MM.1S (cell line): ENCODE results near the gene MTCH1.

Source experiments
- DNase-seq: peaks from one replicate; pipeline ENCODE4 v3.0.0-alpha.2; 2015
- H2AFZ ChIP-seq: fragments of 300-600 bp; sonication (generic); 2 replicates; pipeline ENCODE4 v1.6.0; 2016; ENCODE audit warnings: antibody characterized with exemption, low read length
- H3F3A ChIP-seq: fragments of 300-600 bp; sonication (generic); 2 replicates; pipeline ENCODE4 v1.6.1; 2016; ENCODE audit warnings: mild to moderate bottlenecking, antibody characterized with exemption, low read length, moderate library complexity, mixed read lengths; ENCODE audit not compliant: insufficient read depth
- H3K27ac ChIP-seq: fragments of 300-600 bp; sonication (generic); 2 replicates; pipeline ENCODE4 v1.5.1; 2016; ENCODE audit warnings: mild to moderate bottlenecking, low read length
- H3K27me3 ChIP-seq: fragments of 300-600 bp; sonication (generic); replicated peaks from 2 replicates; pipeline ENCODE4 v1.6.0; 2016; ENCODE audit warnings: low read length; ENCODE audit not compliant: insufficient read depth
- H3K36me3 ChIP-seq: fragments of 300-600 bp; sonication (generic); replicated peaks from 2 replicates; pipeline ENCODE4 v1.6.1; 2016; ENCODE audit warnings: mild to moderate bottlenecking, low read length, mixed read lengths; ENCODE audit not compliant: insufficient read depth
- H3K4me1 ChIP-seq: fragments of 300-600 bp; sonication (generic); 2 replicates; pipeline ENCODE4 v1.6.1; 2016; ENCODE audit warnings: low read length, mixed read lengths
- H3K4me2 ChIP-seq: fragments of 300-600 bp; sonication (generic); 2 replicates; pipeline ENCODE4 v1.6.0; 2016; ENCODE audit warnings: low read depth, low read length
- H3K4me3 ChIP-seq: fragments of 300-600 bp; sonication (generic); 2 replicates; pipeline ENCODE4 v1.5.1; 2016; ENCODE audit warnings: low read length, mixed read lengths
- H3K79me2 ChIP-seq: fragments of 300-600 bp; sonication (generic); 2 replicates; pipeline ENCODE4 v1.6.1; 2016; ENCODE audit warnings: mixed run types, low read length, mixed read lengths
- H3K9ac ChIP-seq: fragments of 300-600 bp; sonication (generic); 2 replicates; pipeline ENCODE4 v1.6.1; 2016; ENCODE audit warnings: low read length, mixed read lengths
- H3K9me2 ChIP-seq: fragments of 300-600 bp; sonication (generic); replicated peaks from 2 replicates; pipeline ENCODE4 v1.6.1; 2016; ENCODE audit warnings: mild to moderate bottlenecking, low read length, mixed read lengths; ENCODE audit not compliant: insufficient read depth
- H3K9me3 ChIP-seq: fragments of 300-600 bp; sonication (generic); replicated peaks from 2 replicates; pipeline ENCODE4 v1.6.1; 2016; ENCODE audit warnings: mild to moderate bottlenecking, low read length, mixed read lengths; ENCODE audit not compliant: insufficient read depth
- H4K20me1 ChIP-seq: fragments of 300-600 bp; sonication (generic); 2 replicates; pipeline ENCODE4 v1.6.1; 2016; ENCODE audit warnings: mild to moderate bottlenecking, low read length, moderate library complexity, mixed read lengths; ENCODE audit not compliant: insufficient read depth
- CTCF ChIP-seq: fragments of 300-600 bp; sonication (generic); IDR thresholded peaks from 2 replicates; pipeline ENCODE4 v1.5.1; 2016; ENCODE audit warnings: antibody characterized with exemption, low read length, mixed read lengths
- EZH2 ChIP-seq: fragments of 300-600 bp; sonication (generic); optimal IDR thresholded peaks from 2 replicates; pipeline ENCODE3; 2017; ENCODE audit warnings: low read depth, mild to moderate bottlenecking, antibody characterized with exemption, low read length, mixed read lengths
- EZH2phosphoT487 ChIP-seq: fragments of 300-600 bp; sonication (generic); IDR thresholded peaks from 2 replicates; pipeline ENCODE4 v1.6.1; 2018; ENCODE audit warnings: antibody characterized with exemption, low read length

Gene MTCH1

GRCh38 chr6:37010402-37010892 lies 24.5 kb upstream of the MTCH1 start:
- Histone ChIP-seq H3K36me3 (no peaks in the 10 kb centered on the region), H2AFZ (no peak overlapping the region), H3K4me1 (peaks cover 19% of the 10 kb centered on the region), H3K27ac (no peak overlapping the region), H3K9me2 (no peaks in the 10 kb centered on the region), H3K79me2 (no peaks in the 10 kb centered on the region), H3K4me3 (no peak overlapping the region), H3K4me2 (no peak overlapping the region), H3K27me3 (no peaks in the 10 kb centered on the region), H3K9me3 (no peaks in the 10 kb centered on the region), H4K20me1 (no peaks in the 10 kb centered on the region), H3F3A (0 out of 2 replicates have a peak, but pooled peaks cover 5% of the 10 kb centered on the region), H3K9ac (no peak overlapping the region)
- TF ChIP-seq EZH2phosphoT487 (no peak), EZH2 (no peak), CTCF (no peak)
- no peak for DNase-seq

- Histone ChIP-seq H3K4me3 (no peak overlapping the region), H3K27me3 (no peaks in the 10 kb centered on the region), H3K36me3 (no peaks in the 10 kb centered on the region), H3F3A (0 out of 2 replicates have a peak, but pooled peaks cover 5% of the 10 kb centered on the region), H3K4me2 (no peak overlapping the region), H3K9ac (no peak overlapping the region), H4K20me1 (no peaks in the 10 kb centered on the region), H3K9me2 (no peaks in the 10 kb centered on the region), H3K79me2 (no peaks in the 10 kb centered on the region), H3K27ac (no peak overlapping the region), H3K9me3 (no peaks in the 10 kb centered on the region), H2AFZ (no peak overlapping the region), H3K4me1 (peaks cover 32% of the 10 kb centered on the region)
- TF ChIP-seq EZH2phosphoT487 (no peak), CTCF (no peak), EZH2 (no peak)
- no peak for DNase-seq
Observed at GRCh38 chr6:37008484-37009465, 22.8 kb upstream of the MTCH1 start.

GRCh38 chr6:37007340-37008043 lies 21.5 kb upstream of the MTCH1 start:
- no peaks in the 10 kb centered on the region for H3K9me3 ChIP-seq
- peaks cover 32% of the 10 kb centered on the region for H3K4me1 ChIP-seq
- TF ChIP-seq EZH2phosphoT487 (no peak), EZH2 (no peak), CTCF (no peak)
- H3F3A ChIP-seq: 0 out of 2 replicates have a peak, but pooled peaks cover 5% of the 10 kb centered on the region
- H3K4me2 ChIP-seq: no peak overlapping the region
- H4K20me1 ChIP-seq: no peaks in the 10 kb centered on the region
- no peak overlapping the region for H3K27ac ChIP-seq
- no peak for DNase-seq
- no peaks in the 10 kb centered on the region for H3K27me3 ChIP-seq
- H3K36me3 ChIP-seq: no peaks in the 10 kb centered on the region
- no peaks in the 10 kb centered on the region for H3K79me2 ChIP-seq
- no peak overlapping the region for H3K9ac ChIP-seq
- no peak overlapping the region for H2AFZ ChIP-seq
- no peak overlapping the region for H3K4me3 ChIP-seq
- H3K9me2 ChIP-seq: no peaks in the 10 kb centered on the region
